Subcutaneous adipose tissue (tissue), 4 donors: ENCODE data around the gene BTBD1. TPM values are rescaled to one million over a fixed set of nuclear protein-coding genes. Genes with fewer than 3 reads are reported as not detected.

ENCODE experiments used
- CTCF ChIP-seq: fragments of 450-650 bp; IDR thresholded peaks from one replicate; pipeline ENCODE4 v1.5.1; 2016; ENCODE audit warnings: low read depth, mild to moderate bottlenecking, control low read depth, antibody characterized with exemption, moderate library complexity
- total RNA-seq, 4 donors: library from RNA; depleted of rRNA; stranded (reverse); fragments of >200 nt; gene quantifications; one replicate each; pipeline ENCODE4 v1.1.0, GENCODE V29; 2016

The BTBD1 gene
- total RNA-seq, 4 donors from 2014 or later = 62.0 to 93.7 (median 78.9) TPM

- TF ChIP-seq CTCF = no peak
These were observed 45.3 kb upstream of the BTBD1 start for GRCh38 chr15:83112233-83112955.

GRCh38 chr15:83111149-83111548 lies 44.1 kb upstream of the BTBD1 start:
- TF ChIP-seq CTCF = no peak

- TF ChIP-seq CTCF = no peak
These were observed 43.3 kb upstream of the BTBD1 start for GRCh38 chr15:83110381-83110780.

GRCh38 chr15:83109532-83109931 lies 42.5 kb upstream of the BTBD1 start:
- no peak for TF ChIP-seq CTCF

- TF ChIP-seq CTCF = no peak
These were observed 41.5 kb upstream of the BTBD1 start for GRCh38 chr15:83108266-83109219.

- TF ChIP-seq CTCF = no peak
These were observed 40.8 kb upstream of the BTBD1 start for GRCh38 chr15:83107841-83108181.
